Left lung (tissue), 10 donors: ENCODE results near the gene RMND1. TPM values are rescaled to one million over a fixed set of nuclear protein-coding genes. Genes with fewer than 3 reads are reported as not detected.
"Not testable (repeated sequence)": the region's sequence is repeated elsewhere in the genome, so short reads cannot be mapped to it uniquely, and the experiment has no call there.

Experiments used
- ATAC-seq: fragments of 200-7000 bp; cut with Tn5 transposase; one replicate; pipeline ENCODE4 v1.9.1; 2020; ENCODE audit warnings: moderate library complexity
- DNase-seq, 4 donors: peaks; one replicate each; pipeline ENCODE4 v3.0.0-alpha.2; 2013 to 2020
- H3K27ac ChIP-seq, 2 donors: fragments of 200-600 bp; sonication (generic) in 1 of 2; one replicate each; pipeline versions ENCODE4 v1.5.0 to v1.8.0; 2020 to 2021
- H3K27me3 ChIP-seq, 2 donors: fragments of 200-600 bp; sonication (generic) in 1 of 2; one replicate each; pipeline versions ENCODE4 v1.5.0 to v1.8.0; 2020 to 2021
- H3K36me3 ChIP-seq, 2 donors: fragments of 200-600 bp; sonication (generic) in 1 of 2; one replicate each; pipeline versions ENCODE4 v1.5.0 to v1.8.0; 2020 to 2021
- H3K4me1 ChIP-seq, 2 donors: fragments of 200-600 bp; one replicate each; pipeline ENCODE4 v1.8.0; 2021
- H3K4me3 ChIP-seq, 2 donors: fragments of 200-600 bp; sonication (generic) in 1 of 2; one replicate each; pipeline versions ENCODE4 v1.5.0 to v1.8.0; 2020 to 2021; ENCODE audit warnings: mild to moderate bottlenecking in 1 of 2
- H3K9me3 ChIP-seq, 2 donors: fragments of 200-600 bp; sonication (generic) in 1 of 2; one replicate each; pipeline versions ENCODE4 v1.5.0 to v1.8.0; 2020 to 2021
- intact Hi-C, 2 donors: fragments of 100-400 bp; cut with DNase I; formaldehyde crosslinking; loops; one replicate each; pipeline versions ENCODE4 v1.11.2 to v1.14.2; 2022
- polyA plus RNA-seq, 6 donors: library from polyadenylated mRNA; unstranded; fragments of 120-200 nt; gene quantifications; one replicate each; pipeline ENCODE4 v1.2.1, GENCODE V29; 2013; ENCODE audit not compliant: insufficient read length in 6 of 6
- total RNA-seq, 2 donors: library from RNA; stranded (reverse); fragmentation: NEBNext Ultra II Directional; extraction: Animal tissue kit (Norgen Biotek cat#: 25700); gene quantifications; one replicate each; pipeline ENCODE4 v1.2.1, GENCODE V29; 2021
- TF ChIP-seq, protein P1 (sequence below), 2 donors: fragments of 200-600 bp; sonication (generic) in 1 of 2; IDR thresholded peaks; one replicate each; pipeline versions ENCODE4 v1.5.0 to v1.8.0; 2021; ENCODE audit warnings: antibody characterized with exemption in 2 of 2
- donor health status: DM: no; HTN: yes; CAD: no.
- donor health status: DM: no; HTN: no; CAD: no.

Gene RMND1
- total and polyA plus RNA-seq, 8 donors = 16.0 to 32.4 (median 26.9) TPM

DNA sequence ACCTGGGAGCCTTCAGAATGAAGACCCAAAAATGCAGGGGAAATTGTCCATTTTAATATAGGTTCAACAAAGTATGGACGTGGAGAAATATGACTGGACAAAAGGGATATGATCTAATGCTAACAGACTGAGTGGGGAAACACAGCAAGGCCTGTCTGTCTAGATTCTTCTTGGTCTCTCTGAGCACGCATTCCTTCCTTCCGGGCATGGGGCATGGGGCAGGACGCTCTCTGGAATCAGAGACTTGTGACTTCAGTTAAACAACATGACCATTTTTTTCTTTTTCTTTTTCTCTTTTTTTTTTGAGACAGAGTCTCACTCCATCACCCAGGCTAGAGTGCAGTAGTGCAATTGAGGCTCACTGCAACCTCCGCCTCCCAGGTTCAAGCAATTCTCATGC is 92.4 kb downstream of the RMND1 start:
- TF ChIP-seq, protein P1, sequence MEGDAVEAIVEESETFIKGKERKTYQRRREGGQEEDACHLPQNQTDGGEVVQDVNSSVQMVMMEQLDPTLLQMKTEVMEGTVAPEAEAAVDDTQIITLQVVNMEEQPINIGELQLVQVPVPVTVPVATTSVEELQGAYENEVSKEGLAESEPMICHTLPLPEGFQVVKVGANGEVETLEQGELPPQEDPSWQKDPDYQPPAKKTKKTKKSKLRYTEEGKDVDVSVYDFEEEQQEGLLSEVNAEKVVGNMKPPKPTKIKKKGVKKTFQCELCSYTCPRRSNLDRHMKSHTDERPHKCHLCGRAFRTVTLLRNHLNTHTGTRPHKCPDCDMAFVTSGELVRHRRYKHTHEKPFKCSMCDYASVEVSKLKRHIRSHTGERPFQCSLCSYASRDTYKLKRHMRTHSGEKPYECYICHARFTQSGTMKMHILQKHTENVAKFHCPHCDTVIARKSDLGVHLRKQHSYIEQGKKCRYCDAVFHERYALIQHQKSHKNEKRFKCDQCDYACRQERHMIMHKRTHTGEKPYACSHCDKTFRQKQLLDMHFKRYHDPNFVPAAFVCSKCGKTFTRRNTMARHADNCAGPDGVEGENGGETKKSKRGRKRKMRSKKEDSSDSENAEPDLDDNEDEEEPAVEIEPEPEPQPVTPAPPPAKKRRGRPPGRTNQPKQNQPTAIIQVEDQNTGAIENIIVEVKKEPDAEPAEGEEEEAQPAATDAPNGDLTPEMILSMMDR (IDR thresholded peaks at IDR 0.05) = no peak
- H3K36me3 ChIP-seq = peaks cover 0 to 30% of the 10 kb centered on the region in 2 donors

GRCh38 chr6:151358475-151358874 is 93.5 kb downstream of the RMND1 start:
- Histone ChIP-seq H3K9me3 (no peaks in the 10 kb centered on the region), H3K27ac (no peak overlapping the region), H3K27me3 (no peaks in the 10 kb centered on the region), H3K36me3 (peaks cover 0 to 29% of the 10 kb centered on the region in 2 donors), H3K4me3 (no peak overlapping the region), H3K4me1 (no peaks in the 10 kb centered on the region)
- DNase-seq = no peak
- intact Hi-C loops = loop anchor here in 1 of 2 donors (10.0 kb wide), 1 partner anchor 934 kb away; no protein-coding TSS in a partner anchor
- TF ChIP-seq, protein P1 (IDR thresholded peaks at IDR 0.05) = no peak
- no peak for ATAC-seq

More for the DNA sequence above, 92.4 kb downstream of the RMND1 start:
- H3K27me3 ChIP-seq = no peaks in the 10 kb centered on the region
- intact Hi-C loops = loop anchor here in 1 of 2 donors (10.0 kb wide), 1 partner anchor 935 kb away; no protein-coding TSS in a partner anchor
- DNase-seq (no peak), ATAC-seq (no peak)
- no peaks in the 10 kb centered on the region for H3K4me1 ChIP-seq
- no peak overlapping the region for H3K27ac ChIP-seq
- no peaks in the 10 kb centered on the region for H3K9me3 ChIP-seq
- no peak overlapping the region for H3K4me3 ChIP-seq

DNA sequence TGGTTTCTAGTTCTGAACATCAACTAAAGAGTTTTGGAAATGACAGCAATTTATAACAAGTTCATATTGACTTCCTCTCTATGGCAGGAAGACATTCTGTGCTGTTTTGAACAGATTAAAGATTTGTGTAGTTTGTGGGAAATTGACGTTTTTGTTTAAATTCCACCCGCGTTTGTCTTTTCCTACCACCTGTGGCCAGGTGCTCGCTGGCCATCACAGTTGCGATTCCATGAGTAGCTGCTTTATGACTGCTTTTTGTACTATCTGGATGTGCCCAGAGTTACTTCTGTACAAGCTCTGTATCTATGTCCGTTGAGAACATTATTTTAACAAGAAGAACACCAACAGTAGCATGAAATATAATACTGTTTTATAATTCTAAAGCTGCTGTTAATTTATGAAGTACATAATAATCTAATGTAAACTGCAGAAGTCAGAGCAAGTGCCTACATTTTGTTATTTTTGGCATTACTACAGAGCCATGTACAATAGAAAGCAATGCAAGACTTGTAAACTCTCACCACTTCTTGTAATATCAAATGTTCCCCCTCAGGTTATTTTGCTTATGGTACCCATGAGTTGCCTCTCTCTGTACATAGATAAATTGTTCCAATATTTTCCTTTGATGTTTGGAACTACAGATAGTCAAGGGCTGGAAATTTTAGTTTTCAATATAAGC is 94.0 kb downstream of the RMND1 start:
- Histone ChIP-seq H3K9me3 (no peaks in the 10 kb centered on the region), H3K4me1 (no peaks in the 10 kb centered on the region), H3K27ac (no peak overlapping the region), H3K27me3 (no peaks in the 10 kb centered on the region), H3K4me3 (no peak overlapping the region), H3K36me3 (peaks cover 0 to 25% of the 10 kb centered on the region in 2 donors)
- TF ChIP-seq, protein P1 (IDR thresholded peaks at IDR 0.05) = no peak
- DNase-seq (no peak), ATAC-seq (no peak)
- intact Hi-C loops = loop anchor here in 1 of 2 donors (10.0 kb wide), 1 partner anchor 933 kb away; no protein-coding TSS in a partner anchor

- DNase-seq, H3K4me1 ChIP-seq, H3K27ac ChIP-seq, ATAC-seq, H3K27me3 ChIP-seq, H3K9me3 ChIP-seq, H3K4me3 ChIP-seq: not testable (repeated sequence)
- intact Hi-C loops = loop anchor here in 1 of 2 donors (10.0 kb wide), 1 partner anchor 932 kb away; no protein-coding TSS in a partner anchor
- H3K36me3 ChIP-seq = peaks cover 0 to 16% of the 10 kb centered on the region in 2 donors
Measured at GRCh38 chr6:151356983-151357382, 94.9 kb downstream of the RMND1 start.

Other genes starting within 250 kb of the RMND1 start
- 10 to 100 TPM; 28.9 to 29.1 TPM for gene AKAP12, start 212.2 kb downstream of the RMND1 start, total RNA-seq
- 100 to 1,000 TPM in 4 of 6 donors, 10 to 100 TPM in 2; 92.3 to 125 (median 106) TPM for gene AKAP12, start 212.2 kb downstream of the RMND1 start, polyA plus RNA-seq
- gene ZBTB2, start 60.6 kb downstream of the RMND1 start, total RNA-seq = 10 to 100 TPM; 10.7 to 13.7 TPM
- 10 to 100 TPM; 14.3 to 18.4 (median 16.6) TPM for gene ZBTB2, start 60.6 kb downstream of the RMND1 start, polyA plus RNA-seq
- 1 to 10 TPM; 1.7 to 4.6 TPM for gene CCDC170, start 41.9 kb upstream of the RMND1 start, total RNA-seq
- gene CCDC170, start 41.9 kb upstream of the RMND1 start, polyA plus RNA-seq = 1 to 10 TPM; 1.3 to 8.2 (median 5.4) TPM